Panc1 (cell line): ENCODE data around the gene SWAP70. TPM values are rescaled to one million over a fixed set of nuclear protein-coding genes. Genes with fewer than 3 reads are reported as not detected.

ENCODE experiments used
- ATAC-seq: fragments of 200-7000 bp; cut with Tn5 transposase; 2 replicates; pipeline ENCODE4 v1.9.1; 2020; ENCODE audit warnings: mild to moderate bottlenecking, moderate library complexity
- BruUV-seq: library from RNA; stranded (reverse); fragments of 400-500 nt; replicated peaks from 2 replicates; lab custom pipeline; 2021; lab: Mats Ljungman, UMichigan
- CTCF ChIA-PET: fragments of 300-600 bp; sonication (Branson Sonifier 250); formaldehyde crosslinking; loops from one replicate; lab custom pipeline; 2022; ENCODE audit warnings: antibody characterized with exemption; lab: Charles Lee
- POLR2A ChIA-PET: fragments of 300-600 bp; sonication (Branson Sonifier 250); formaldehyde crosslinking; loops from one replicate; lab custom pipeline; 2022; ENCODE audit warnings: antibody characterized with exemption; lab: Charles Lee
- DNase-seq: peaks from one replicate; pipeline ENCODE4 v3.0.0-alpha.2; 2010; ENCODE audit warnings: low read depth, low spot score
- H3K27ac ChIP-seq: 2 replicates; pipeline ENCODE4 v1.5.1; 2011; ENCODE audit warnings: mild to moderate bottlenecking, low read length, inconsistent platforms
- H3K27me3 ChIP-seq: fragments of 200-500 bp; sonication (Bioruptor generic); 2 replicates; pipeline ENCODE4 v1.6.0; 2014; ENCODE audit warnings: low read length, inconsistent platforms; ENCODE audit not compliant: control insufficient read depth, insufficient read depth
- H3K36me3 ChIP-seq: fragments of 200-500 bp; sonication (Bioruptor generic); 2 replicates; pipeline ENCODE4 v1.5.1; 2014; ENCODE audit warnings: inconsistent platforms, mild to moderate bottlenecking, low read length, moderate library complexity; ENCODE audit not compliant: control insufficient read depth, insufficient read depth
- H3K4me1 ChIP-seq: 2 replicates; pipeline ENCODE4 v1.5.1; 2011; ENCODE audit warnings: inconsistent platforms, mild to moderate bottlenecking, low read length, moderate library complexity; ENCODE audit not compliant: control insufficient read depth, insufficient read depth
- H3K4me3 ChIP-seq, 2 experiments: 2 replicates each; pipeline ENCODE4 v1.5.1; 2011 to 2012; ENCODE audit warnings: low read depth in 2 of 2, low read length in 2 of 2, mild to moderate bottlenecking in 2 of 2, inconsistent platforms in 1 of 2, moderate library complexity in 1 of 2
- H3K9me3 ChIP-seq: fragments of 200-500 bp; sonication (Bioruptor generic); 2 replicates; pipeline ENCODE4 v1.5.1; 2014; ENCODE audit warnings: low read depth, mild to moderate bottlenecking, inconsistent platforms, low read length, moderate library complexity; ENCODE audit not compliant: control insufficient read depth, insufficient read depth
- CTCF ChIP-seq: fragments of 450-650 bp; IDR thresholded peaks from 2 replicates; pipeline ENCODE4 v1.5.1; 2017; ENCODE audit warnings: mild to moderate bottlenecking
- POLR2AphosphoS5 ChIP-seq: IDR thresholded peaks from 2 replicates; pipeline ENCODE4 v1.6.1; 2012; ENCODE audit warnings: mild to moderate bottlenecking, low read depth, low read length, moderate library complexity
- REST ChIP-seq, 2 experiments: IDR thresholded peaks; 2 replicates each; pipeline ENCODE4 v1.6.1; 2011 to 2012; ENCODE audit warnings: low read depth in 2 of 2, control low read depth in 1 of 2, low read length in 1 of 2, mild to moderate bottlenecking in 1 of 2, moderate library complexity in 1 of 2; ENCODE audit not compliant: insufficient read depth in 1 of 2
- SIN3A ChIP-seq: IDR thresholded peaks from 2 replicates; pipeline ENCODE4 v1.6.1; 2012; ENCODE audit warnings: low read depth, mild to moderate bottlenecking, low read length, moderate library complexity, borderline replicate concordance; ENCODE audit not compliant: insufficient read depth
- TCF7L2 ChIP-seq: IDR thresholded peaks from 2 replicates; pipeline ENCODE4 v1.6.1; 2011; ENCODE audit warnings: mild to moderate bottlenecking, low read depth, low read length, inconsistent platforms
- in situ Hi-C: cut with HindIII; loops from 2 replicates; pipeline ENCODE4 v1.10.0; 2016; ENCODE audit warnings: low sequenced_read_pairs, low pct_unique_long_range_greater_than_20kb
- intact Hi-C: fragments of 100-400 bp; cut with micrococcal nuclease; formaldehyde crosslinking; loops from one replicate; pipeline ENCODE4 v1.10.0; 2022; ENCODE audit not compliant: unreplicated experiment
- total RNA-seq: library from RNA; stranded (reverse); gene quantifications from one replicate; pipeline ENCODE4 v1.2.1, GENCODE V29; 2021; ENCODE audit not compliant: unreplicated experiment

SWAP70 gene
- total RNA-seq, 1 experiment from 2014 or later: 96.0 TPM

GRCh38 chr11:9756878-9757277 lies 93.0 kb downstream of the SWAP70 start:
- Histone ChIP-seq H3K36me3 (peaks cover 3% of the 10 kb centered on the region; the same call in 1 of the 2 replicates), H3K4me3 (no peak overlapping the region), H3K27me3 (no peaks in the 10 kb centered on the region), H3K9me3 (no peaks in the 10 kb centered on the region), H3K27ac (peak overlapping the region; percentile 97), H3K4me1 (peaks cover 90% of the 10 kb centered on the region)
- intact Hi-C loops (loop anchor here (5.0 to 10.0 kb wide), 7 partner anchors 105 to 980 kb away; partner anchors contain the start of gene ADM), in situ Hi-C loops (no loop called here)
- ChIA-PET POLR2A (no interaction called here), CTCF (no interaction called here)
- ATAC-seq (no peak), DNase-seq (no peak)
- no peak for TF ChIP-seq REST (IDR thresholded peaks at IDR 0.05; ENCODE audit: insufficient read depth in 1 of 2, low read depth in 2 of 2, low read length in 1 of 2)
- no peak for TF ChIP-seq SIN3A
- no peak for TF ChIP-seq POLR2AphosphoS5
- TF ChIP-seq CTCF: no peak
- no peak for TF ChIP-seq TCF7L2
- no TSS peak for BruUV-seq

DNA sequence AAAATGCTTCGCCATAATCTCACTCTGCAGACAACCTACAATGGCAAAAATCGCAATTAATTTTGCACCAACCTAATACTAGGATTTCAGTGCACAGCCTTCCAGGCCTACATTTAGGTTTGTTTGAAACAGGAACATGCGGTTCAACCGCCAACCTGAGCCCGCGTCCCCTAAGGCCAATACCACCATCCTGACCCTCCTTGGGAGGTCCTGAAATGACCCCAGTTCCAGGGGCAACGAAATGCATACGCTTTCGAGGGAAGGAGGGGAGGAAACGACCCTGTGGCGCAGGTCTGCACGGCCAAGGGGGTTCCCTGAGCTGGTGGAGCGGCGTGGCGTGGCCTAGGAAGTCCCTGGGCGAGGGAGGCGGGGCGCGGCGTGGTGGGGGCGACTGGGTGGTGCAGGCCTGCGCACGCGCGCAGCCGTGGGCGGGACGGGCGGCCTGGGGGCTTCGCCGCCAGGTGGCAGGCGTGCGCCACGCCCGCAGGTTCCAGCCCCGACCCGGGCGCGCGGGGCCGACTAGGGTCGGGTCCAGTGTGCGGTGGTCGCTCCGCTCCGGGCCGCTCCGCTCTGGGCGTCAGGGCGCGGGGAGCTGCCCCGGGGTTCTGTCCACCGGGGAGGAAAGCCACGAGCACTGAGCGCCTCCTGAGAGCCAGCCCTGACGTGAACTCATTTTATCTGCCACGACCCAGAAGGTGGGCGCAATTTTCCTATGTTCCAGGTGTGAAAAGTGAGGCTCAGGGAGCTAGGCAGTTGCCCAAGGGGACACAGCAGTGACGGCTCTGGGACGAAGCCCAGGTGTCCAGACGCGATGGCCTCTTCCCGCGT lies 94.1 kb downstream of the SWAP70 start:
- in situ Hi-C loops: no loop called here
- Histone ChIP-seq H3K9me3 (no peaks in the 10 kb centered on the region), H3K27ac (peak overlapping the region; percentile 100), H3K4me3 (peak overlapping the region; percentile 51 to 81), H3K36me3 (no peaks in the 10 kb centered on the region), H3K4me1 (peaks cover 85% of the 10 kb centered on the region), H3K27me3 (no peaks in the 10 kb centered on the region)
- no TSS peak for BruUV-seq
- peak; percentile 38 for DNase-seq
- intact Hi-C loops: loop anchor here (2.0 to 10.0 kb wide), 8 partner anchors 104 to 979 kb away; partner anchors contain the start of gene ADM
- CTCF ChIA-PET: interaction anchor here (0.6 to 2.6 kb wide), 6 partner anchors 145 to 556 kb away, joined by 3 to 19 read pairs (median 8); no protein-coding TSS in a partner anchor
- POLR2A ChIA-PET: interaction anchor here (0.6 kb wide), 1 partner anchor 62 kb away, joined by 3 read pairs; no protein-coding TSS in a partner anchor
- peak; percentile 66 for ATAC-seq
- TF ChIP-seq REST (IDR thresholded peaks at IDR 0.05; ENCODE audit: insufficient read depth in 1 of 2, low read depth in 2 of 2, low read length in 1 of 2): peak in 1 of 2 experiments; percentile 43; a peak in 1 of 4 replicates
- peak; percentile 80; the same call in 1 of the 2 replicates for TF ChIP-seq SIN3A
- TF ChIP-seq CTCF: peak; percentile 100
- TF ChIP-seq POLR2AphosphoS5: peak; percentile 83
- no peak for TF ChIP-seq TCF7L2
